D721Med (cell line): ENCODE results near the gene TIAM1.

Experiments
- DNase-seq: peaks from one replicate; pipeline ENCODE4 v3.0.0; 2011; ENCODE audit warnings: low spot score; ENCODE audit not compliant: insufficient read length
- FAIRE-seq: peaks from 2 replicates; lab custom pipeline; 2011; peaks lifted over from hg19 to GRCh38; lab: Jason Lieb, UNC
- TF ChIP-seq, protein P1 (sequence below): IDR thresholded peaks from 2 replicates; pipeline ENCODE4 v1.5.1; 2012; ENCODE audit warnings: mild to moderate bottlenecking, control low read depth; ENCODE audit not compliant: insufficient read depth; ENCODE audit errors: missing control alignments

TIAM1 gene

DNA sequence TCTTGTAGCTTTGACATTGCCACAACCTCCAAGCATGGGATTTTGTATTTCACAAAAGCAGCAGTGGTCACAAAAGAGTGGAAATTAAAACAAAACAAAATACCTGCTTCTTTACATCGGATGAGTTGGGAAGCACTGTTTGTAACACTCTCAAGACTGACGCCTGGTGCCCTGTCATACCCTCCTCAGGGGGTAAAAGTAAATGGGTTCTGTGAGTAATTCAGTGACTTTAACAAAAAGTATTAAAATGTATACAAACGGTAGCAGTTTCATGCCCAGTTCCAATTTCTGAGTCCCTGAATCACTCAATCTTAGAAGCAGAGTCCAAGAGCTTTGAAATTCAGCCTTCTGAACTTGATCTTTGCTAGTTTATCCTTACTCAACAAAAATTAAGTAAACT is 152.5 kb downstream of the TIAM1 start:
- no peak for DNase-seq
- TF ChIP-seq, protein P1, sequence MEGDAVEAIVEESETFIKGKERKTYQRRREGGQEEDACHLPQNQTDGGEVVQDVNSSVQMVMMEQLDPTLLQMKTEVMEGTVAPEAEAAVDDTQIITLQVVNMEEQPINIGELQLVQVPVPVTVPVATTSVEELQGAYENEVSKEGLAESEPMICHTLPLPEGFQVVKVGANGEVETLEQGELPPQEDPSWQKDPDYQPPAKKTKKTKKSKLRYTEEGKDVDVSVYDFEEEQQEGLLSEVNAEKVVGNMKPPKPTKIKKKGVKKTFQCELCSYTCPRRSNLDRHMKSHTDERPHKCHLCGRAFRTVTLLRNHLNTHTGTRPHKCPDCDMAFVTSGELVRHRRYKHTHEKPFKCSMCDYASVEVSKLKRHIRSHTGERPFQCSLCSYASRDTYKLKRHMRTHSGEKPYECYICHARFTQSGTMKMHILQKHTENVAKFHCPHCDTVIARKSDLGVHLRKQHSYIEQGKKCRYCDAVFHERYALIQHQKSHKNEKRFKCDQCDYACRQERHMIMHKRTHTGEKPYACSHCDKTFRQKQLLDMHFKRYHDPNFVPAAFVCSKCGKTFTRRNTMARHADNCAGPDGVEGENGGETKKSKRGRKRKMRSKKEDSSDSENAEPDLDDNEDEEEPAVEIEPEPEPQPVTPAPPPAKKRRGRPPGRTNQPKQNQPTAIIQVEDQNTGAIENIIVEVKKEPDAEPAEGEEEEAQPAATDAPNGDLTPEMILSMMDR = no peak
- FAIRE-seq = no peak

DNA sequence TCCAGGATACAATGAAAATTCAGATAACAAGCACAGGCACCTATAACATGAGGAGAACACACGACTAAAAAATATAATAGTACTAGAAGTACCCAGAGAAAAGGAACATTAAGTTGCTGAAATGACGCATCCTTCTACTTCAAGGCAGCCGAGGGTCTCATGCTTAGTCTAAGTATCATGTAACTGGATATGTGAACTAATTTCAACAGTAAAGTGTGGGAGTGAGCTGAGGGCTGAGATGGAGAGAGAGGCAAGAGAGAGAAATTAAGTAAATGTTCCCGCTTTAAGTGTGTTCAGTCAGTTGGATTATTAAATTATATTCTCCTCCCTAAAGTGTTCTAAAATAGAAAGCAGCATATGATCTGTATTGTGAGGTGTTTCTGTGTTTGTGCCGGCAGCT is 153.5 kb downstream of the TIAM1 start:
- TF ChIP-seq, protein P1 = no peak
- FAIRE-seq = no peak
- DNase-seq = no peak

DNA sequence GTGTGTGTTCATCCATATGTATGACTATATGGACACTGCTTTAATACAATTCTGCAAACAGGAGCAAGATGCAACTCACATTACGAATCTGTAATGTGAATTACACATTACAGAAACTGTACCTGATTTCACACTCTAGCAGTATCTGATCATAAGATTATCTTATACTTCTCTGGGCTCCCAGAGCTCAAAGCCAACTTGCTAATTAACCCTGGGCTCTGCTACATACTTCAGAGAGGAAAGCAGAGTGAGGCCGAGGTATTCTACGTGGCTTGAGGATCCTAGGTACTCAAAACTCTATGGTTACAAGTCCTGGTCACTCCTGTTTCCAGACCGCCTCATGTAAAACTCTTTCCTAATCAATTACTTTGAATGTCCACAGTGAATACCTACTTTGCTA is 156.6 kb downstream of the TIAM1 start:
- DNase-seq = no peak
- no peak for FAIRE-seq
- TF ChIP-seq, protein P1 = no peak

DNA sequence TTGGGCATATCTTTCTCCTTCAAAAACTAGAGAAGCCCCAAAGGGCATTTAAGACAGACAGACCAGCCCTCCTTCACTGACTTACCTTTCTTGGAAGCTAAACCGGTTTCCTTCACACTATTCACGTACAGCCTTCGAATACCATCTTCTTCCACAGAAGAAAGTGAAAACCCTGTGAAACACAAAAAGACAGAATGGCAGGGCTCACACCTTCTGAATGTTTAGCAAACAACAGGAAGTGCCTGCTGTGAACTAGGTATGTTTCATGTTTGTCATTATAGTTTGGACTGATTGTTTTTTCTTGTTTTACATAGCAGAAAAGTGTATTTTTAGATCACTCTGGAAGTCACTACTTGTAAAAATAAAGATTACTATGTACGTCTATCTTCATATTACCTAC is 157.1 kb downstream of the TIAM1 start:
- no peak for DNase-seq
- no peak for FAIRE-seq
- TF ChIP-seq, protein P1 = no peak

DNA sequence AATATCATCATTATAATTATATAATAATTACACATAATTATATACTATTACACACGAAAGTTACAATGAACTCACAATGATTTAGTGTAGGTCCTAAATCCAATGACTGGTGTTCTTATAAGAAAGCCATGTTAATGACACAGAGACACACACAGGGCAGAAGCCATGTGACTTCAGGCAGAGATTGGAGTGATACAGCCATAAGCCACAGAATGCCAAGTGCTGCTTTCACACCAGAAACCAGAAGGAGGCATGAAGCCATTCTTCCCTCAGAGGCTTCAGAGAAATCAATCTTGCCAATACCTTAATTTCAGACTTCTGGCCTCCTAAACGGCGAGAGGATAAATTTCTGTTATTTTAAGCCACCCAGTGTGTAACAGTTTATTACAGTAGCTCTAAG is 158.4 kb downstream of the TIAM1 start:
- DNase-seq = no peak
- FAIRE-seq = no peak
- TF ChIP-seq, protein P1 = no peak

DNA sequence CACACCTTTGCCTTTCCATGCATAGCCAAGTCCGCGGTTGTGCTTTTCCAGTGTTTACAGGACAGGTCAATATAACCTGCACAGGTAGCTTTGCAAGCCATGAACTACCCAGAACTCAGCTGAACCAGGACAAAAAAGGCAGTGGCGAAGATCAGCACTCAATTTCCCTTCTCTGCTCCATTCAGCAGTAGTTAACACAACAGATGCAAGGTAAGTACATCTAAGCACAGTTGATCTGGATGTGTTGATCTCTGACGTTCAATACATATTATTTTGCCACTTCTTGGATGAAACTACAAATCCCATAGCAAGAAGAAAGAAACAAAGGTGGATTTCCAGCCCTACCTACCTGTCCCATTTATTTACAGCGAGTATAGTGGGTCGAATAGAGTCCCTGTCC is 159.2 kb downstream of the TIAM1 start:
- FAIRE-seq = no peak
- TF ChIP-seq, protein P1 = no peak

DNA sequence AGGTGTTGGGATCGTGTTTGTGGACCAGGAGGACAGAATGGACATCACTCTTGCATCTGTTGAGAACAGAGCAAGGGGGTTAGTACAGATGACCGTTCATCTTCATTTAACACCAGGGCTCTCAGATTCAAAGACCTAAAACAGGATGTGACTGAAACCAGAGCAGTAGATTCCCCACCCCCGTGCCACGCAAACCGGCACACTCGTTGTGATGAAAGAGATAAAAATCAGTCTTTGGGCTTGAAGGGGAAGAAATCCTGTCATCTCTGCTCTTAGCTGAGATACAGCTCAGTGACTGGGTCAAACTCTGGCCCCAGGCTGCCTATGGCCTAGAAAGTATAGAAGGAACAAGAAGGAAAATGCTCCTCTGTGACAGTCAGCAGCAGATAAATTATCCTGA is 159.6 kb downstream of the TIAM1 start:
- no peak for FAIRE-seq
- TF ChIP-seq, protein P1 = no peak
- no peak for DNase-seq

More for the DNA sequence above, 159.2 kb downstream of the TIAM1 start:
- no peak for DNase-seq
